ENCODE results near the gene TBC1D5.
"Not testable (repeated sequence)": the region's sequence is repeated elsewhere in the genome, so short reads cannot be mapped to it uniquely, and the experiment has no call there.

TBC1D5 gene

DNA sequence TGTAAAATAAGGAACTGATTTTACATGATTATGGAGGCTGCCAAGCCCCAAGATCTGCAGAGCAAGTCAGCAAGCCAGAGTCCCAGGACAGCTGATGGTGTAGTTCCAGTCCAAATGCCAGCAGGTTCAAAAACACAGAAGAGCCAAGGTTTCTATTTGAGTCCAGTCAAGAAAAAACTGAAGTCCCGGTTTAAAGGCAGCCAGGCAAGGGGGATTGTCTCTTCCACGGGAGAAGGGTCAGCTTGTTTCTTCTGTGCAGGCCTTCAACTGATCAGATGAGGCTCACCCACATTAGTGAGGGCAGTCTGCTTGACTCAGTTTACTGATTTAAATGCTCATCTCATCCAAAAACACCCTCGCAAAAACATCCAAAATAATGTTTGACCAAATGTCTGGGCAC lies 611.5 kb downstream of the TBC1D5 start:
- Histone ChIP-seq H3K36me3 (ENCODE audit: control insufficient read depth, low read length) (no peaks in the 10 kb centered on the region), H3K4me2 (ENCODE audit: low read length) (no peak overlapping the region), H3K9me2 (replicated peaks; ENCODE audit: control insufficient read depth, low read length) (no peaks in the 10 kb centered on the region), H3K9me3 (ENCODE audit: control insufficient read depth, insufficient read depth, low read length) (no peaks in the 10 kb centered on the region; the same call in 1 of the 2 replicates), H3F3A (ENCODE audit: control insufficient read depth, insufficient read depth) (no peaks in the 10 kb centered on the region), H3K27ac (ENCODE audit: low read depth, low read length) (no peak overlapping the region), H3K79me2 (ENCODE audit: control insufficient read depth, low read length) (no peaks in the 10 kb centered on the region), H3K4me3 (ENCODE audit: low read length) (no peak overlapping the region), H3K4me1 (ENCODE audit: control insufficient read depth, low read length) (no peaks in the 10 kb centered on the region), H4K20me1 (ENCODE audit: control insufficient read depth, insufficient read depth, low read depth, low read length) (no peaks in the 10 kb centered on the region), H3K27me3 (ENCODE audit: control insufficient read depth, low read length) (no peaks in the 10 kb centered on the region)
- TF ChIP-seq, protein P1, sequence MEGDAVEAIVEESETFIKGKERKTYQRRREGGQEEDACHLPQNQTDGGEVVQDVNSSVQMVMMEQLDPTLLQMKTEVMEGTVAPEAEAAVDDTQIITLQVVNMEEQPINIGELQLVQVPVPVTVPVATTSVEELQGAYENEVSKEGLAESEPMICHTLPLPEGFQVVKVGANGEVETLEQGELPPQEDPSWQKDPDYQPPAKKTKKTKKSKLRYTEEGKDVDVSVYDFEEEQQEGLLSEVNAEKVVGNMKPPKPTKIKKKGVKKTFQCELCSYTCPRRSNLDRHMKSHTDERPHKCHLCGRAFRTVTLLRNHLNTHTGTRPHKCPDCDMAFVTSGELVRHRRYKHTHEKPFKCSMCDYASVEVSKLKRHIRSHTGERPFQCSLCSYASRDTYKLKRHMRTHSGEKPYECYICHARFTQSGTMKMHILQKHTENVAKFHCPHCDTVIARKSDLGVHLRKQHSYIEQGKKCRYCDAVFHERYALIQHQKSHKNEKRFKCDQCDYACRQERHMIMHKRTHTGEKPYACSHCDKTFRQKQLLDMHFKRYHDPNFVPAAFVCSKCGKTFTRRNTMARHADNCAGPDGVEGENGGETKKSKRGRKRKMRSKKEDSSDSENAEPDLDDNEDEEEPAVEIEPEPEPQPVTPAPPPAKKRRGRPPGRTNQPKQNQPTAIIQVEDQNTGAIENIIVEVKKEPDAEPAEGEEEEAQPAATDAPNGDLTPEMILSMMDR (IDR thresholded peaks at IDR 0.05; ENCODE audit: low read depth, low read length, poor library complexity, severe bottlenecking), result no peak
- no peak for TF ChIP-seq EZH2phosphoT487 (IDR thresholded peaks at IDR 0.05; ENCODE audit: borderline replicate concordance, low read length)

DNA sequence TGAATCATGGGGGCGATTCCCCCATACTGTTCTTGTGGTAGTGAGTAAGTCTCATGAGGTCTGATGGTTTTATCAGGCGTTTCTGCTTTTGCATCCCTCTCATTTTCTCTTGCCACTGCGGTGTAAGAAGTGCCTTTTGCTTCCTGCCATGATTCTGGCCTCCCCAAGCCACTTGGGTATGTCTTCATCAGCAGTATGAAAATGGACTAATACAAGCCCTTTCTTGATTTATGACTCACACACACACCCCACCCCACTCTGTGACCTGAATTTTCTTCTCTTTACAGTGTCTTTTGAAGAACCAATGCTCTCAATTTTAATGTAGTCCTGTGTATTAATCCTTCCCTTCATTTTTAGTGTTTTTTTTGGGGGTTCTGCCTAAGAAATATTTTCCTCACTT lies 612.9 kb downstream of the TBC1D5 start:
- Histone ChIP-seq H4K20me1 (ENCODE audit: control insufficient read depth, insufficient read depth, low read depth, low read length) (no peaks in the 10 kb centered on the region), H3K79me2 (ENCODE audit: control insufficient read depth, low read length) (no peaks in the 10 kb centered on the region), H3K9me2 (replicated peaks; ENCODE audit: control insufficient read depth, low read length) (no peaks in the 10 kb centered on the region), H3K9me3 (ENCODE audit: control insufficient read depth, insufficient read depth, low read length) (no peaks in the 10 kb centered on the region; the same call in 1 of the 2 replicates), H3K27ac (ENCODE audit: low read depth, low read length) (no peak overlapping the region), H3K36me3 (ENCODE audit: control insufficient read depth, low read length) (no peaks in the 10 kb centered on the region), H3K27me3 (ENCODE audit: control insufficient read depth, low read length) (no peaks in the 10 kb centered on the region), H3K4me1 (ENCODE audit: control insufficient read depth, low read length) (no peaks in the 10 kb centered on the region), H3K4me3 (ENCODE audit: low read length) (no peak overlapping the region), H3F3A (ENCODE audit: control insufficient read depth, insufficient read depth) (no peaks in the 10 kb centered on the region), H3K4me2 (ENCODE audit: low read length) (no peak overlapping the region)
- TF ChIP-seq, protein P1 (IDR thresholded peaks at IDR 0.05; ENCODE audit: low read depth, low read length, poor library complexity, severe bottlenecking), result no peak
- TF ChIP-seq EZH2phosphoT487 (IDR thresholded peaks at IDR 0.05; ENCODE audit: borderline replicate concordance, low read length), result no peak

DNA sequence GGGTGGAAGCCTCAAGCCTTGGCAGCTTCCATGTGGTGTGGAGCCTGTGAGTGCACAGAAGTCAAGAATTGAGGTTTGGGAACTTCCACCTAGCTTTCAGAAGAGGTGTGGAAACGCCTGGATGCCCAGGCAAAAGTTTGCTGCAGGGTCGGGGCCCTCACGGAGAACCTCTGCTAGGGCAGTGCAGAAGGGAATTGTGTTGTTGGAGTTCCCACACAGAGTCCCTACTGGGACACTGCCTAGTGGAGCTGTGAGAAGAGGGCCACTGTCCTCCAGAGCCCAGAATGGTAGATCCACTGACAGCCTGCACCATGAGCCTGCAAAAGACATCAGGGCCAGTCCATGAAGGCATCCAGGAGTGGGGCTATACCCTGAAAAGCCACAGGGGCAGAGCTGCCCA lies 613.8 kb downstream of the TBC1D5 start:
- not testable (repeated sequence) for H3K36me3 ChIP-seq (ENCODE audit: control insufficient read depth, low read length); H3F3A ChIP-seq (ENCODE audit: control insufficient read depth, insufficient read depth); H3K4me3 ChIP-seq (ENCODE audit: low read length); H3K4me2 ChIP-seq (ENCODE audit: low read length); H3K4me1 ChIP-seq (ENCODE audit: control insufficient read depth, low read length); H3K9me3 ChIP-seq (ENCODE audit: control insufficient read depth, insufficient read depth, low read length); H3K27me3 ChIP-seq (ENCODE audit: control insufficient read depth, low read length); H3K79me2 ChIP-seq (ENCODE audit: control insufficient read depth, low read length); H3K27ac ChIP-seq (ENCODE audit: low read depth, low read length); H3K9me2 ChIP-seq (replicated peaks; ENCODE audit: control insufficient read depth, low read length); H4K20me1 ChIP-seq (ENCODE audit: control insufficient read depth, insufficient read depth, low read depth, low read length)

DNA sequence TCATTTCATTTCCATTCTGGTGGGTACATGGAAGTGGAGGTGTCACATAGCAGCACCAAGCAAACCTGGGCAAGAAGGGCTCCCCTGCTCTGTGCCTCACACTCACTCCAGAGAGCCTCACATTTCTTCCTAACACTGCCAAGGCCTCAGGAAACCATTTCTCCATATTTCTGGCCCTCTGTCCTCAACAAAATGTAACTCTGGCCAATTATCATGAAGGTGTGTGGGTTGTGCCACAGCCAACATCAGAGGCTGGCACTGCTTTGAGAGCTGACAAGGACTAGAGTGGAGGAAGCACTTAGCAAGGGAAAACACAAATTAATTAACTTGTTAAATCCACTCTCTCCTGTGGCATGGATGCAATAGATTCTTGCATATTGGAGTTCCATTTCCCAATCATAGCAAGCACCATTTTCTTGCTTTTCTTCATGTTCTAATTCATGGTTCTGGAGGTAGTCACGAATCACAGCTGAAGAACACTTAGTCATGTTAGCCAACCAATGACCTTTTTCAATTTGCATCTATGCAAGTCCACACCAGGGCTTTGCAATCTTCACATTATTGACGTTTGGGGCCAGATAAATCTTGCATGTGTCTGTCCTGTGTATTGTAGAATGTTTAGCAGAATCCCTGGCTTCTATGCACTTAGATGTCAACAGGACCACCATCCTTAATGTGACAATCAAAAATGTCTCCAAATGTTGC lies 616.5 kb downstream of the TBC1D5 start:
- TF ChIP-seq EZH2phosphoT487 (IDR thresholded peaks at IDR 0.05; ENCODE audit: borderline replicate concordance, low read length), result no peak
- TF ChIP-seq, protein P1 (IDR thresholded peaks at IDR 0.05; ENCODE audit: low read depth, low read length, poor library complexity, severe bottlenecking), result no peak

More for the DNA sequence above, 616.5 kb downstream of the TBC1D5 start:
- Histone ChIP-seq H3K4me2 (ENCODE audit: low read length) (no peak overlapping the region), H3K4me1 (ENCODE audit: control insufficient read depth, low read length) (no peaks in the 10 kb centered on the region), H4K20me1 (ENCODE audit: control insufficient read depth, insufficient read depth, low read depth, low read length) (no peaks in the 10 kb centered on the region), H3K4me3 (ENCODE audit: low read length) (no peak overlapping the region), H3K36me3 (ENCODE audit: control insufficient read depth, low read length) (no peaks in the 10 kb centered on the region), H3K9me3 (ENCODE audit: control insufficient read depth, insufficient read depth, low read length) (peaks cover 5% of the 10 kb centered on the region; the same call in 1 of the 2 replicates), H3K9me2 (replicated peaks; ENCODE audit: control insufficient read depth, low read length) (no peaks in the 10 kb centered on the region), H3K27me3 (ENCODE audit: control insufficient read depth, low read length) (no peaks in the 10 kb centered on the region), H3K27ac (ENCODE audit: low read depth, low read length) (no peak overlapping the region), H3K79me2 (ENCODE audit: control insufficient read depth, low read length) (no peaks in the 10 kb centered on the region), H3F3A (ENCODE audit: control insufficient read depth, insufficient read depth) (no peaks in the 10 kb centered on the region)
